Stimulated activated CD4-positive, alpha-beta T cell treated with anti-CD3 and anti-CD28 coated beads, Interleukin-1b, Interleukin-23, amount 100 ng/mL, for 4 hours (primary cell): ENCODE results near the gene VANGL2.

ENCODE experiments used
- DNase-seq, 2 donors: peaks; one replicate each; pipeline ENCODE4 v3.0.0-alpha.2; 2020; ENCODE audit warnings: low read depth in 2 of 2

Gene VANGL2

DNA sequence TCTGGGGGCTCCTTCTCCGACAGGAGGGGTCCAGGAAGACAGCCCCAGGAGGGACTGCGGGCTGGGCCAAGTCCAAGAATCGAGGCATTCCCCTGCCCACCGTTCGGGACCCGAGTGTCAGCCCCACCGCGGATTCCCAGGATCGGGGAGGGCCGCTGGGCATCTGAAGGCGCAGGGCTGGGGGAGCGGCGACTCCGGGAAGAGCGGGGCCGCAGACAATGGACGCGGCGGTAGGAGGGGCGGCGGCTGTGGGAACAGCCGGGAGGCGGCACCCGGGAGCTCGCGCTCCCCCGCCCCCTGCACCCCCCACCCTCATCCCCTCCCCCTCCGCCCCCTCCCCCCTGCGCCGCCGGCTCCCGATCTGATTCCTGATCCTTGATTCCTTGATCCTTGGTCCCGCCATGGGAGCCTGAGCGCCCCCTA lies at the start of gene VANGL2:
VANGL2 (plus strand) TSS at position 342 of the 423 bp plus-strand sequence. CDS start 15,274 bp downstream, outside the sequence.
- peak; percentile 23 to 46 for DNase-seq

DNA sequence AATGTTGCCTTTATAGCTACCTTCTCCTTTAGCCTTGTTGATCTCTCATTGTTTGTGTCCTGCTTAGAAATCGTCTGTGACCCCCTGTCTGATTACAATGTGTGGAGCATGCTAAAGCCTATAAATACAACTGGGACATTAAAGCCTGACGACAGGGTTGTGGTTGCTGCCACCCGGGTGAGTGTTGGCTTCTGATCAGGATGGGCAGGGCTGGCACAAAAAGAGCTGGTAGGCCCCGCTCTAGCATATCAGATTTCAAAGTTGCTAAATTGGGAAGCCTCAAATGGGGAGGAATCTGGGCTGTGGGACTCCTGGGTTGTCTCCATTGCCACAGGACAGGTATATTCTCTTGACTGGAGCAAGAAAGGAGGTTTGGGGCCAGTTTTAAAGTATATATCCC lies 48.7 kb upstream of the VANGL2 start:
- no peak for DNase-seq

DNA sequence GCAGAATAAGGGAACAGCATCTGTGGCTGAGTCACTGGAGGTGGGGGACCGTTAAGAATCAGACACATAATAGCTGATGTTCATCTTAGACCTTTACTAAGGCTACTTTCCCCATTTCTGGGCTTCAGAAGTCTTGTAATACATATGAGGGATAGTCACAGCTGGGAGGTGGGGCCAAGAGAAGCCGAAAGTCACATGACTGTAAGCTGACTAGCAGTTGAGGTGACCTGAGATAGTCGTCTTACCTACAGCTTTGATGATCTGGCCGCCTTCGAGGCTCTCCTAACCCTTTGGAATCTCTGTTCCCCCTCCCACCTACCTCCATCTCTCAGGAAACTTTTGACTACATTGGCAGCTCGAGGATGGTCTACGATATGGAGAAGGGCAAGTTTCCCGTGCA lies 47.8 kb upstream of the VANGL2 start:
- no peak for DNase-seq

DNA sequence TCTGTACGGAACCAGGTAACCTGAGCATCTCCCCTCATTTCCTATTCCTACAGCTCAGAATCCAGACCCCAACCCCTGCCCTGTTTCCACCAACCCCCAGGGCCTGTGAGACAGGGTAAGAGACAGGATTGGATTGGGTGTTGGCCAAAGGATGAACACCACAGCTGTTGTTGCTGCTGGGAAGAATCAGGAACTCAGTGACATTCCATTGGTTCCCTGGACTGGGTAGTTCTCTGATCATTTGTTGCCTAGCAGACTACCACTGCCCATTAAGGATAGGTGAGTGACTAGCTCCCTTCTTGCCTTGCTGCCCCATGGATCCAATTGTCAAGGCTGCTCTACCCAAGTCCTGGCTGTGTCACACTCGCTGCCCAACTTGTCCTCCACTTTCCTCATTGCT lies 47.1 kb upstream of the VANGL2 start:
- DNase-seq: no peak

DNA sequence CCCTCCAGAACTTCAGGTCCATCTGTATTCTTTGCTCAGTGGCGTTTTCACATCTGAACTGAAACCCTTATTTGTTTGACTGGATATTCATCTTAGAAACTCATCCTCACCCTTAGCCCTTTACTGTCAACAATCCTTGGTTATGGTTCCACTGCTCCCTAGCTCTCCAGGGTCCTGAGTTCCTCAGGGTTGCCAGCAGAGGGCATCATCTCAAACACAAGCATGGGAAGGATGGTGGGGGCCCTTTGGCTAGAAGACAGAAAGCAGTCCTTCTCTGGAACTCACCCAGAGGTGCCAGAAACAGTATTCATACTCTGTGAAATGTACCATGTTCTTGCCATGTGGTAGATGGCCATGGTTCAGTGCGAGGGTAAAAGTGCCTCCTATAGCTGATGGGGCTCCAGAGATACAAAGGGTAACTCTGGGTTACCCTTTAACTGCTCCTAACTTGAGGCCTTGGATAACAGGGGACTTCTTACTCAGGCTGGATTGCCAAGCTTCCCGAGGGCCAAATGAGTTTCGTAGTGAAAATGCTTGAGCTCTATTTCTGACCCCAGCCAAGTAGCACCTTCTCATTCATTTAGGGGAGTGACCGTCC lies 45.9 kb upstream of the VANGL2 start:
- no peak for DNase-seq

DNA sequence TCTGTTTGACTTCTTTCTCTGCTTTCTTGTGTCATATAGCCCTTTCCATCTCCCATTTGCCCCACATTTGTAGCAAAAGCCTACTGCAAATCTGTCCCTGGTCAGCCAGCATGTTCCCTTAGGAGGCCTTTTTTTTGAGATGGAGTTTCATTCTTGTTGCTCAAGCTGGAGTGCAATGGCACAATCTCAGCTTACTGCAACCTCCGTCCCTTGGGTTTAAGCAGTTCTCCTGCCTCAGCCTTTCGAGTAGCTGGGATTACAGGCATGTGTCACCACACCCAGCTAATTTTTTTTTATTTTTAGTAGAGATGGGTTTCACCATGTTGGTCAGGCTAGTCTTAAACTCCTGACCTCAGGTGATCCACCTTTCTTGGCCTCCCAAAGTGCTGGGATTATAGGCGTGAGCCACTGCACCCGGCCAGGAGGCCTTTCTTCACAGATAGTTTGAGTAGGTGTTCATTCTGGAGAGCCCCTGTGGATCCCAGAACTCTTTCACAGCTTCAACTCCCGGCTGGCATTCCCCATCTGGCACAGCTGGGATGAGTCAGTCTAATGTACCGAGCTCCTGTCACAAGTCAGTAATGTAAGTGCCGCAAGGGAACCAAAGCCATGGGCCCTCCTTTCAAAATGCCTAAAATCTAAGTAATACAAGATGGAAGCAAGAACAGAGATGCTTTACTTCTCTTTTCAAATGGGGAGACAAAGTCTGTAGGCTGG lies 42.9 kb upstream of the VANGL2 start:
- DNase-seq: no peak

DNA sequence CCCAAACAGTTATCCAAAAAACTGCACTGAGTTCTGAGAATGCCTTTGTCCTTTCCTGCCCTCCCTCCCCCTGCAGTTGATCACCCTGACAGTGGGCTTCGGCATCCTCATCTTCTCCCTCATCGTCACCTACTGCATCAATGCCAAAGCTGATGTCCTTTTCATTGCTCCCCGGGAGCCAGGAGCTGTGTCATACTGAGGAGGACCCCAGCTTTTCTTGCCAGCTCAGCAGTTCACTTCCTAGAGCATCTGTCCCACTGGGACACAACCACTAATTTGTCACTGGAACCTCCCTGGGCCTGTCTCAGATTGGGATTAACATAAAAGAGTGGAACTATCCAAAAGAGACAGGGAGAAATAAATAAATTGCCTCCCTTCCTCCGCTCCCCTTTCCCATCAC lies 42.3 kb upstream of the VANGL2 start:
- DNase-seq: no peak

DNA sequence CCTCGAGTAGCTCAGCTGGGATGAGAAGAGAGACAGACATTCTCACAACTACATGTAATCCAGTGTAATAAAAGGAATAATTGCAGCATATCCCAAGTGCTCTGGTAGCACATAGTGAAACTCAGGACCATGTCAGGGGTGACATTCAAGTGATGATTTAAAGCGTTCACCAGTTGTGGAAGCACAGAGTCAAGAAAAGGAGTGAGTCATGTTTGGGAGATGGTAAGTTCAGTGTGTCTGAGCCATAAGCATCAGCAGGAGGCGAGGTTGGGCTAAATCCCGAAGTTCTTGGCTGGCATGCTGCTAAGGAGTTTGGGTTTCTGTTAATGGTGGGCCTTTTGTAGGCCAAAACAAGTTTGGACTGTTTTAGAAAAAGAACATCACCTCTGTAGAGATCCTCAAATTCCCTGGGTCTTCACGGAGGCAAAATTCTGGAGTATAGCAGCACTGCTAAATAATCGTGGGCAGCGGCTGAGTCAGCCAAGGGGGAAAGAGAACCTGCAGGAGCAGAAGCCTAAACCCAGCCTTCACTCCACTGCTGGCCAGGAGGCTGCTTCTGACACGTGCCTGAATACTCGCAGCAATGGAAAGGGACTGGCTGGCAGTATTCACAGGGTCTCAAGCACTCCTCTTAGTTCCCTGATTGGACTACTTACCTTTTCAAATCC lies 40.7 kb upstream of the VANGL2 start:
- DNase-seq: no peak

DNA sequence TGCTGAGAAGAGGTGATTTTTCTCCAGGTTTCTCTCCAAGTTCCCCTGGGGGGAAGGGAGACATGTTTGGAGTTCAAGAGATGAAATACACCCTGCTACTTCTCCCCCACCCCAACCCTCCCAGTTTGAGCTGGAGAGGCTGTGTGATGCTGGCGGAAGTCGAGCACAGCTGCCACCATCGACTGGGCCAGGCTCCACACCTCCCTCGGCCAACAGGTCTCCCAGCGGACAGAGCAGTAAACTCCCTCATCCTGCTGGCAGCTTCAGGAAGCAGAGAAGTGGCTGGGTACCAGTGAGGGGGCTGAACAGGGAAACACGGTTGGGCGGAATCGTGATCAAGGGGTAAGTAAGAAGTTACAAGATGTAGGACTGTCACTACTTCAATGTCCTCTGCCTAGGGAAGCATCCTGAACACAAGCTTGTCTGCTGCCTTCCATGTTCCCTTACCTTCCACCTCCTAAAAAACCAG lies 40.1 kb upstream of the VANGL2 start:
- no peak for DNase-seq

DNA sequence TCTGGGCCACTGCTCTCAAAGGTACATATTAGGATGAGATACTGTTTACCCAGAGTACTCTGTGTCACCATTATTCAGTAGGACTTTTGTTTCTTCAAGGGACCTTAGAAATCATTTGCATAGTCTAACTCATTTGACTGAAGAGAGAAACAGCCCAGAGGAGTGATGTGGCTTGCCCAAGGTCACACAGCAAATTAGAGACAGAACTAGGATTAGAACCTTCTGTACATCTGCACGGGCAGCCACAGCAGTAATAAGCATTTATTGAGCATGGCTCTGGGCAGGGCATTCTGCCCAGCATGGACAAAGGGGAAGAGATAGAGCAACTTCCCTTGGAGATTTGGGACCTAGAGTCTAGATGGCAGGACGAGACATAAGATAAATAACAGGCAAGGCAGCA lies 39.2 kb upstream of the VANGL2 start:
- DNase-seq: no peak

DNA sequence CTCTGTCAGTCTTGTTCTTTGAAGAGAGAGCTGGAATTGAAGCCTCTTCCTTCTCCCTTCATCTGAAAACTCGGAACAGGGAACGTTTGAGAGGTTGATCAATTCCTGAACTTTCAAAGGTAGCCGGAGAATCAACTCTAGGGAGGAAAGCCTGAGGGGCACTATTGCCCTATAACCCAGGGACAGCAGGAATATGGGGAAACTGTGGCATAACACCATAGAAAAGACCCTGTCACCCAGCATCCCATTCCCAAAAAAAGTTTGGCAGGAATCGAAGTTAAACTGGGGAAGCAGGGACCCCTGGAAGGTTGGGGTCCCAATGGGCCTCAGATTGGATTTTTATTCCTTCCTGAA lies 38.6 kb upstream of the VANGL2 start:
- no peak for DNase-seq

DNA sequence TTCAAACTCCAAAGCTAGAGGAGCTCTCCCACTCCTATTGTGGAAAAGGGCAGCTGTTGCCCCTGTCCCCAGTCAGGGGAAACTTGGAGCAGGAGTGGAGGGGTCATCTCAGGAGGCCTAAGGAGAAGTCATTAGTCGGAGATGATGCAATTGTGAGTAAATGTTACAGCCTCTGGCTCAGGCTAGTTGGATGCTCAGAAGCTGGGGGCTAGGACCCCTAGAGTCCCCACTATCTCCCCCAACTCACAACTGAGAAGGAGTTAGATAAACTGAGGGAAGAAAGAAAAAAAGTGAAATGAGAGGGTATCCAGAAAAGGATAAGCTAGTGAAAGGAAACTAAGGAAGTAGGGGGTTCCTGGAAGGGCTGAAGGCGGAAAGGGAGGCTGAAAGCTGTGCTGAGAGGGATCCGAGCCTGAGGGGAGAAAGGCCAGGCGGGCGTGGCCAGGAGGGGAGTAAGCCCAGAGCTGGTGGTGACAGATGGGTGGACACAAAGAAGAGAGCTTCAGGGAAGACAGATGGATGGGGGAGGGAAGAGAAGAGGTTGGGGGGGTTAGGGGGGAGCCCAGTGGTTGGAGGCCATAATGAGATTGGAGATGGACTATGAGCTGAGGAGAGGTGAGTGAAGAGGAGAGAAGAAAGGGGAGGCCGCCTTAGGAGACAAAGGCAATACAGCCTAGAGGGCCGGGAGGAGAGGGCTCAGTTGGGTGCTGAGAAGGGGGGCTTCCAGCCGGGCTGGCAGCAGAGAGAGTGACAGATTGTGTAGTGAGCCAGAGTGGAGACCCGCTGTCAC lies 38.0 kb upstream of the VANGL2 start:
- no peak for DNase-seq

DNA sequence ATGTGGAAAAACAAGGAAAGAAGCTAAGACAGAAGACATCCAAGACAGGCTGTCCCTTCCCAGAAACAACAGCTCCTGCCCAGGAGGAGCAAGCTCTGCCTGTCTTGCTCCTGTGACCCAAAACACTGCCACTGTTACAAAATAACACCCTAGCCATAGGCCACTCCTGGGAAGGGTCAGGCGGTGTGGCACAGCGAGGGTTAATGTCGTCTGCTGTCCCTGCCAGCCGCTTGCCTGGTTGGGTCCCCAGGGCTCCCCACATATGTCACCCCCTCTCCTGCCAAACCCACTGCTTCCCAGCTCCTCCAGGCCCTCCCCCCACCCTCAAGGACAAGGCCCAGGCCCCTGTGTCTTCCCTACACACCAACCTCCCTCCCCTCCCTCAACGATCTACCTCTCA lies 37.4 kb upstream of the VANGL2 start:
- no peak for DNase-seq

DNA sequence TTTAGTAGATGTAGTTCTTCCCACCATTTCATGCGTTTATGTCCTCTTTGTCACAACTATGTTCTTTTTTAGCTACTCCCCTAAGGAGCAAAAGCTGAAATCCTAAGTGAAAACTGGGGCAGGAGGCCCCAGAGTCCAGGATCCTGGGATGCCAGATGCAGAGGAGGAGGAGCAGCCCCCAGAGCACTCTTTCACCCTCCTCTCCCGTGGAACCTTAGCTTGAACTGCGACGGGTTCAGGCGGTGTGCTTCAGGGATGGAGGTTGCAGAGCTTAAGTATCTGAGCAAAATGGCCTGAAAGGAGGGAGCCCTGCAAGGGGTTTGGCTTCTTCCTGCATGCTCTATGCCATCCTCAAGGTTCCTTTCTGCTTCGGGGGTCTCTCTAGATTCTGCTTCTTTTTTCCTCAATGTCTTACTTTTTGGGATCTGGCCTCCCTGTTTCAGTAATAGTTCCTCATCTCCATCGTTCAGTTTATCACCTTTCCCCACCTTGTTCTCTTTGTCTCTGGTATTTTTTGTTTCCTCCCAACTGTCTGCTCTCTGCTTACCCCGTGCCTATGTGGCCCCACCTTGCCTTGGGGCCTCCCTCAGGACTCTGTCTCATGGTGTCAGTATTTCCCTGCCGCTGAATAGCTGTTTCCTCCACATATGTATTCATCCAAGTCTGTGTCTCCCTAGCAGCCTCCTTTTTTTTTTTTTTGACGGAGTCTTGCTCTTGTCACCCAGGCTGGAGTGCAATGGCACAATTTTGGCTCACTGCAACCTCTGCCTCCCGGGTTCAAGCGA lies 36.2 kb upstream of the VANGL2 start:
- no peak for DNase-seq

DNA sequence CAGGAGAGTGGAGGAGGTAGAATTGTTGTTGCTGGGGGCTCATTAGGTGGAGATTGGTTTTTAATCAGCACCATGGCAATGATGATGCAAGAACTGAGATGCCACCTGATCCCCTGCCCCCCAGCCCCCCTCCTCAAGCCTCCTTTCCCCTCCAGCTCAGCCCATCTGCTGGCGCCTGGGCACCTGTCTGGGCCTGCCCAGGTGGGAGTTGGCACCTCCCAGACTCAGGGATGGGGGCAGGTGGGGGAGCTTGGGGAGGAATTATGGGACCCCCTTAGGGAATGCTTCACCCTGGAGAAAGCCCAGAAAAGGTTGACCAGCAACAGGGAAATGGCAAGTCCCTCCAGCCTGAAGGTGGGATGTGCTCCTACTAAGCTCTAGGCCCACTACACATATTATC lies 35.0 kb upstream of the VANGL2 start:
- no peak for DNase-seq

DNA sequence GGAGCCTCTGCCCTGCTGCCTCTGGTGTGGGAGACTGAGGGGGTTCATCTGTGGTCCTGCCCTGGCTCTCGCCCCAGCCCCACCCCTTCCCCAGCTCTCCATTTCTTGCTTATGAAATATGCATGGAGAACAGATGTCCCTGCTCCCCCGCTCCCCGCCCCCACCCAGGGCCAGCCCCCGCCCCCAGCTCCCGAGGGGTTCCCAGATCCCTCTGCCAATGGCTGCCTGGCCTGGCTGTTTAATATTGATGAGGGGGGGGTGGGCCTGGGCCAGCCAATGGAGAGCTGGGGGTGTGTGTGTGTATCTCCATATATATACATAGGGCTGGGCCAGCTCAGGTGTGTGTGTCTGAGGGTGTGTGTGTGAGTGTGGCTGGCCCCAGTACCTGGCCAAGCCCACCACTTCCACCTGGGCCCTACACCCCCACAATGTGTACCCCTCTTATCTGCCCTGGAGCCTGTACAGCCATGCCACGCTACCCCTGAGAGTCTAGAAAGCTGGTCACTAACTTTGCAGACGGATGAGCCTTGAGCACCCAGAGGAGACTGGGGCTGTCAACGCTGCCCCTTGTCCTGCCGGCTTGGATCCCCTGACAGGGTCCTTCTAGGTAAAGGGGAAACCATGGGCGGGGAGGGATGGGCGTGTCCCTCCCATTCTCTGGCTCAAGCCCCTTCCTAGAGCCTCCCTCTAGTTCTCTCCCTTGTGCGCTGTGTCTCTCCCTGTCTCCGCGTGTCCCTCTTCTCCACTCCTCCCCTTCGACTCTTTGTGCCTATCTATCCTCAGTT lies 33.4 kb upstream of the VANGL2 start, which contains the start of gene NHLH1:
NHLH1 (plus strand) TSS at position 341 of the 785 bp plus-strand sequence. CDS start 3,661 bp downstream, outside the sequence.
- no peak for DNase-seq

DNA sequence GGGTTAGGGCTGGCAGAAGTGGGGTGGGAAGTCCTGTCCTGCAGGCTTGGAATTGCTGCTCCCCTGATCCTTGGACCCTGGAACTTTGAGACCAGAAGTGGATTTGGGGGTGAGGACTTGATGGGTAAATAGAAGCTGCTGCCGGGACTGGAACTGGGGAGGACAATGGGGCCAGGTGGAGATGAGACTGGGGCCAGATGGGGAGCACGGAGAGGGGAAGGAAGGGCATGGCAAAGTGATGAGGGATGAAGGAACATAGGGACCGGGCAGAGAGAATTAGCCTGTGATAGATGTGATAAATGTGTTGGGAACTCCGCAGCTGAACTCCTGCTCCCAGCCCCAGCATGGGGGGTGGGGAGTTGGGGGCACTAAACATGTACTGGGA lies 32.9 kb upstream of the VANGL2 start:
- no peak for DNase-seq

DNA sequence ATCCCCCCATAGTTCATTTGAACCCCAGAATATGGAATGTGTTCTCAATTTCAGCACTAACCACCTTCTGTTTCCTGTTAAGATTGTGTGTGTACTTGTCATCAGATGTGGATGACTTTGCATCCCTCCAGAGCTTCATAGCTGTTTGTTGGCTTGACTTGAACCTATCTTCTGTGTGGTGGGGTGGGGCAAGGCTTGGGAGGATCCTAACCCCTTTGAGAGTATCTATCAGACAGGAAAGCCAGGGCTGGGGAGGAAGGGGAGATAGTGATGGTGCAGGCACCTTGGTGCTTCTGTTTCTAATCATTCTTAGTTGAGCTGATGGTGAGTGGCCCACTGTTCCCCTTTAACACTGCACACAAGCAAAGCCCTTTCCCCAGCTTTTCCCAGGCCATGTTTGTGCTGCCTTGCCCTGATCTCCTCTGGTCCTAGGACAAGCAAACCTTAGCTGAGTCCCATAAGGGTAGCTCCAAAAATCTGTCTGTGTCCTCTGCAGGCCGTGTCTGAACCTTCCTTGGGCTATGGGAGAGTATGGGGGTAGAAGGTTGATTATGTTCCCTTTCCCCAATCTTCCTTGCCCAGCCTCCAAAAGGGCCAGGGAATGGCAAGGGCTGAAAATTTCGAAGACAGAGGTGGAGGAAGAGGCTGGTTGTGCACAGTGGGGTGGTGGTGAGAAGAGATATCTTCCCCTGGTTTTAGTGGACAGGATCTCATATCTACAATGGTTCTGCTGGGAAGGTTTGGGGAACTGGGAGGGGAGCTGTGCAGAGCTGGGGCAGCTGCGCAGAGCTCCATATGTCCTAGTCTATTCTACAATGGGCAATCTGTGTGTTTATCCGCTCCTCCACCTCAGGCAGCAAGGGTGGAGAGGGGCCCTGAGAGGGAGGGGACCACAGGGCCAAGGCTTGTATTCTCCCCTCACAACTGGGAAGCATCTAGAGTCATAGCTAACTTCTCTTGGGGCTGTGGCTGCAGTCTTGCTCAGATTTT lies 32.1 kb upstream of the VANGL2 start:
- no peak for DNase-seq

DNA sequence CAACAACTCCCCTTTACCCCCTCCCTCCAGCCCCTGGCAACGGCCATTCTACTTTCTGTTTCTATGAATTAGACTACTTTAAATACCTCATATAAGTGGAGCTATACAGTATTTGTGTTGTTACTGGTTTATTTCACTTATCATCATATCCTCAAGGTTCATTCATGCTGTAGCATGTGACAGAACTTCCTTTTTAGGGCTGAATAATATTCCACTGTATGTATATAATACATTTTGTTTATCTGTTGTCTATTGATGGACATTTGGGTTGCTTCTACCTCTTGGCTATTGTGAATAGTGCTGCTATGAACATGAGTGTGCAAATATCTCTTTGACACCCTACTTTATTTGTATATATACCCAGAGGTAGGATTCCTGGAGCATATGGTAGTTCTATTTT lies 31.3 kb upstream of the VANGL2 start:
- no peak for DNase-seq
